Brain microvascular endothelial cell (primary cell): ENCODE measurements around the gene TSPAN31.

Experiments used
- DNase-seq: peaks from one replicate; pipeline ENCODE4 v3.0.0-alpha.2; 2020
- H3K27ac ChIP-seq: fragments of 250-450 bp; sonication (Bioruptor Pico); 2 replicates; pipeline ENCODE4 v1.5.1; 2020; ENCODE audit warnings: mild to moderate bottlenecking, moderate library complexity
- H3K27me3 ChIP-seq: fragments of 250-450 bp; sonication (Bioruptor Pico); replicated peaks from 2 replicates; pipeline ENCODE4 v1.5.1; 2020; ENCODE audit warnings: mild to moderate bottlenecking
- H3K36me3 ChIP-seq: fragments of 250-450 bp; sonication (Bioruptor Pico); replicated peaks from 2 replicates; pipeline ENCODE4 v1.5.1; 2020; ENCODE audit warnings: mild to moderate bottlenecking
- H3K4me3 ChIP-seq: 2 replicates; pipeline ENCODE4 v1.5.1; 2011; ENCODE audit warnings: low read depth, mild to moderate bottlenecking, control low read depth, low read length, moderate library complexity
- CTCF ChIP-seq: IDR thresholded peaks from 2 replicates; pipeline ENCODE4 v1.5.1; 2011; ENCODE audit warnings: low read depth, mild to moderate bottlenecking, moderate library complexity, low read length, control low read depth, inconsistent platforms; ENCODE audit errors: missing control alignments
- in situ Hi-C: cut with HindIII; loops from 2 replicates; pipeline ENCODE4 v1.10.0; 2017; ENCODE audit warnings: low sequenced_read_pairs, low pct_ligation_motif_present

Gene TSPAN31

GRCh38 chr12:57761391-57761998 is 16.7 kb downstream of the TSPAN31 start:
- TF ChIP-seq CTCF, result no peak
- DNase-seq, result no peak
- no peaks in the 10 kb centered on the region for H3K36me3 ChIP-seq
- peaks cover 27% of the 10 kb centered on the region for H3K27me3 ChIP-seq
- no peak overlapping the region for H3K27ac ChIP-seq
- H3K4me3 ChIP-seq, result no peak overlapping the region
- in situ Hi-C loops, result no loop called here

GRCh38 chr12:57762463-57762862 is 17.6 kb downstream of the TSPAN31 start:
- H3K27me3 ChIP-seq, result peaks cover 27% of the 10 kb centered on the region
- H3K27ac ChIP-seq, result no peak overlapping the region
- H3K36me3 ChIP-seq, result no peaks in the 10 kb centered on the region
- H3K4me3 ChIP-seq, result no peak overlapping the region
- DNase-seq, result no peak
- no peak for TF ChIP-seq CTCF
- in situ Hi-C loops, result no loop called here

GRCh38 chr12:57763881-57764661 is 19.2 kb downstream of the TSPAN31 start:
- Histone ChIP-seq H3K4me3 (no peak overlapping the region), H3K27me3 (peaks cover 27% of the 10 kb centered on the region), H3K36me3 (peaks cover 1% of the 10 kb centered on the region), H3K27ac (no peak overlapping the region)
- DNase-seq, result no peak
- in situ Hi-C loops, result no loop called here
- TF ChIP-seq CTCF, result no peak

GRCh38 chr12:57764662-57765002 is 19.8 kb downstream of the TSPAN31 start:
- Histone ChIP-seq H3K36me3 (peaks cover 6% of the 10 kb centered on the region), H3K4me3 (peak overlapping the region; percentile 39), H3K27ac (no peak overlapping the region), H3K27me3 (peaks cover 27% of the 10 kb centered on the region)
- DNase-seq, result no peak
- in situ Hi-C loops, result no loop called here
- TF ChIP-seq CTCF, result no peak

- Histone ChIP-seq H3K27me3 (peaks cover 27% of the 10 kb centered on the region), H3K36me3 (peaks cover 6% of the 10 kb centered on the region), H3K4me3 (peak overlapping the region; percentile 39), H3K27ac (no peak overlapping the region)
- DNase-seq, result no peak
- TF ChIP-seq CTCF, result peak; percentile 62
- in situ Hi-C loops, result no loop called here
These were observed 20.3 kb downstream of the TSPAN31 start for GRCh38 chr12:57765003-57765697.
